MG63 (cell line): ENCODE data around the gene NCAPD2. TPM values are rescaled to one million over a fixed set of nuclear protein-coding genes. Genes with fewer than 3 reads are reported as not detected.
"Not testable (repeated sequence)": the region's sequence is repeated elsewhere in the genome, so short reads cannot be mapped to it uniquely, and the experiment has no call there.

ENCODE experiments used
- DNase-seq: peaks from one replicate; pipeline ENCODE4 v3.0.0-alpha.2; 2020
- H3K27me3 ChIP-seq: fragments of 250-450 bp; sonication (Bioruptor Pico); 2 replicates; pipeline ENCODE4 v1.5.1; 2020; ENCODE audit warnings: mild to moderate bottlenecking, moderate library complexity
- H3K36me3 ChIP-seq: fragments of 250-450 bp; sonication (Bioruptor Pico); 2 replicates; pipeline ENCODE4 v1.5.1; 2020; ENCODE audit warnings: mild to moderate bottlenecking, moderate library complexity
- H3K4me3 ChIP-seq: fragments of 250-450 bp; sonication (Bioruptor Pico); 2 replicates; pipeline ENCODE4 v1.5.1; 2020; ENCODE audit warnings: mild to moderate bottlenecking, moderate library complexity
- H3K9me3 ChIP-seq: fragments of 250-450 bp; sonication (Bioruptor Pico); 2 replicates; pipeline ENCODE4 v1.5.1; 2020; ENCODE audit warnings: mild to moderate bottlenecking, moderate library complexity
- total RNA-seq: library from RNA; depleted of rRNA; stranded (reverse); fragments of >200 nt; shearing (Covaris generic); gene quantifications from 2 replicates; pipeline ENCODE4 v1.2.3, GENCODE V29; 2014; ENCODE audit warnings: low replicate concordance

Gene NCAPD2
- total RNA-seq, 1 experiment from 2014 or later = 95.9 TPM

DNA sequence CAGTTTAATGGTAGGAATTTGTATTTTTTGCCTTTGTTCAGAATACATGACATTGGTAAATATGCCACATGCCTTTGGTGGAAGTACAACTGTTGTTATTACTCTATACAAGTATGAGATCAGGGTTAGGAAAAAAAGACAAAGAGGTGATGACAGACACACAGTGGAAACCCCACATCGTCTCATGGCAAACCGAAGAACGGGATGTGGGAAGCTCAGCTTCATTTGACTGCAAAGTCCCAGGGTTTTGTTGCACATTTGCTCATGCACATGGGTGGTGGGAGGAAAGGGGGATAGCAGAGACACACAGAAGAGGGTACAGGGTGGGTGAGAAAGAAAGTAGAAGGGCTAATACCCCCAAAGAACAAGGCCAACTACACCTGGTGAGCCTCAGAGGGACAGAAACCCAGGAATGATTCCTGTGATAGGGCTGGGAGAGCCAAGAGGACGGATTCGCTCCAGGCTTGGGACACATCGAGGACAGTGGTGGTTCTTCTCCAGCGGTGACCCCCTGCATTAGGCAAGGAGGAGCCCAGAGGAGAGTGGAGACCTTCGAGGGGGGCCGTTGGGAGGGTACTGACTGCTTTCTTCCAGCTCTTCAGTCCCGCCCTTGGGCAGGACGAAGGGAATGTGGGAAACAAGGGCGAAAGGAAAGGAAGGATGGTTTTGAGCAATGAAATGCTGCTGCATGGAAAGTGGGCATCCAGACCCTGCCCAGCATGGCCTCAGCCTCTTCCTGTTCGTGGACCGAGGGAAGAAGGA is 31.5 kb upstream of the NCAPD2 start:
- H3K9me3 ChIP-seq = no peaks in the 10 kb centered on the region
- H3K27me3 ChIP-seq = no peaks in the 10 kb centered on the region
- peaks cover 28% of the 10 kb centered on the region for H3K36me3 ChIP-seq
- no peak for DNase-seq
- H3K4me3 ChIP-seq = no peak overlapping the region

- peaks cover 30% of the 10 kb centered on the region for H3K36me3 ChIP-seq
- H3K9me3 ChIP-seq = no peaks in the 10 kb centered on the region
- no peak for DNase-seq
- H3K27me3 ChIP-seq = no peaks in the 10 kb centered on the region
- no peak overlapping the region for H3K4me3 ChIP-seq
These were observed 30.7 kb upstream of the NCAPD2 start for GRCh38 chr12:6463216-6463615.

GRCh38 chr12:6463858-6464257 is 30.0 kb upstream of the NCAPD2 start:
- H3K27me3 ChIP-seq = no peaks in the 10 kb centered on the region

GRCh38 chr12:6464531-6464930 is 29.4 kb upstream of the NCAPD2 start:
- Histone ChIP-seq H3K4me3 (no peak overlapping the region), H3K9me3 (no peaks in the 10 kb centered on the region; the same call in 1 of the 2 replicates), H3K36me3 (peaks cover 30% of the 10 kb centered on the region), H3K27me3 (no peaks in the 10 kb centered on the region)
- DNase-seq = no peak

More at GRCh38 chr12:6463858-6464257, 30.0 kb upstream of the NCAPD2 start:
- DNase-seq = no peak
- H3K36me3 ChIP-seq = peaks cover 30% of the 10 kb centered on the region
- no peak overlapping the region for H3K4me3 ChIP-seq
- H3K9me3 ChIP-seq = no peaks in the 10 kb centered on the region; the same call in 1 of the 2 replicates

- H3K36me3 ChIP-seq = peaks cover 25% of the 10 kb centered on the region
- no peaks in the 10 kb centered on the region; the same call in 1 of the 2 replicates for H3K9me3 ChIP-seq
- DNase-seq = no peak
These were observed 28.3 kb upstream of the NCAPD2 start for GRCh38 chr12:6465467-6466183.

DNA sequence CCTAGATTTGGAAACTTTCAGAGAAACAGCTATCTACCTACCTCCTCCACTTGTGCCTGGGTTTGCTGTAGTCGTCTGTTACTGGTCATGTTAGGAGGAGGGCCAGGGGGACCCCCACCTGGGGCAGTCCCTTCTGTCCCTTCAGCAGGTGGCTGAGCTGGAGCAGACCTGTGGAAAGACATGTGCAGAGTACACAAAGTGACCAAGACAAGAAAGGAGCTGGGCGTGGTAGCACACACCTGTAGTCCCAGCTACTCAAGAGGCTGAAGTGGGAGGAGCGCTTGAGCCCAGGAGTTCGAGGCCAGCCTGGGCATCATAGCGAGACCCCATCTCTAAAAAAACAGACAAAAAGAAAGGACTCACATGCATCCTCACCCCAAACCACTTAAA is 27.7 kb upstream of the NCAPD2 start:
- no peak overlapping the region for H3K4me3 ChIP-seq
- DNase-seq = no peak
- peaks cover 25% of the 10 kb centered on the region for H3K36me3 ChIP-seq
- no peaks in the 10 kb centered on the region; the same call in 1 of the 2 replicates for H3K9me3 ChIP-seq
- H3K27me3 ChIP-seq = no peaks in the 10 kb centered on the region

More at GRCh38 chr12:6465467-6466183, 28.3 kb upstream of the NCAPD2 start:
- no peaks in the 10 kb centered on the region for H3K27me3 ChIP-seq
- no peak overlapping the region for H3K4me3 ChIP-seq

DNA sequence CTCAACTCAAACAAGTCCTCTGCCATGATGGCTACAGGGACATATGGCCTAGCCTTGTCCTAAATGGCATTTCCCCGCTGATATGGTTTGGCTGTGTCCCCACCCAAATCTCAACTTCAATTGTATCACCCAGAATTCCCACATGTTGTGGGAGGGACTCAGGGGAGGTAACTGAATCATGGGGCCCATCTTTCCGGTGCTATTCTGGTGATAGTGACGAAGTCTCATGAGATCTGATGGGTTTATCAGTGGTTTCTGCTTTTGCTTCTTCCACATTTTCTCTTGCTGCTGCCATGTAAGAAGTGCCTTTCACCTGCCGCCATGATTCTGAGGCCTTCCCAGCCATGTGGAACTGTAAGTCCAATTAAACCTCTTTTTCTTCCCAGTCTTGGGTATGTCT is 27.2 kb upstream of the NCAPD2 start:
- not testable (repeated sequence) for H3K27me3 ChIP-seq, DNase-seq, H3K4me3 ChIP-seq, H3K9me3 ChIP-seq
- H3K36me3 ChIP-seq = peaks cover 21% of the 10 kb centered on the region

GRCh38 chr12:6467571-6468282 is 26.2 kb upstream of the NCAPD2 start:
- not testable (repeated sequence) for H3K27me3 ChIP-seq, DNase-seq, H3K4me3 ChIP-seq, H3K9me3 ChIP-seq
- peaks cover 21% of the 10 kb centered on the region for H3K36me3 ChIP-seq

GRCh38 chr12:6468283-6468575 is 25.7 kb upstream of the NCAPD2 start:
- H3K4me3 ChIP-seq = no peak overlapping the region
- no peaks in the 10 kb centered on the region; the same call in 1 of the 2 replicates for H3K9me3 ChIP-seq
- H3K36me3 ChIP-seq = peaks cover 21% of the 10 kb centered on the region
- no peaks in the 10 kb centered on the region for H3K27me3 ChIP-seq
- DNase-seq = peak; percentile 37

GRCh38 chr12:6469092-6469491 is 24.8 kb upstream of the NCAPD2 start:
- Histone ChIP-seq H3K27me3 (no peaks in the 10 kb centered on the region), H3K36me3 (peaks cover 19% of the 10 kb centered on the region), H3K9me3 (no peaks in the 10 kb centered on the region; the same call in 1 of the 2 replicates), H3K4me3 (peak overlapping the region; percentile 85)
- DNase-seq = no peak

DNA sequence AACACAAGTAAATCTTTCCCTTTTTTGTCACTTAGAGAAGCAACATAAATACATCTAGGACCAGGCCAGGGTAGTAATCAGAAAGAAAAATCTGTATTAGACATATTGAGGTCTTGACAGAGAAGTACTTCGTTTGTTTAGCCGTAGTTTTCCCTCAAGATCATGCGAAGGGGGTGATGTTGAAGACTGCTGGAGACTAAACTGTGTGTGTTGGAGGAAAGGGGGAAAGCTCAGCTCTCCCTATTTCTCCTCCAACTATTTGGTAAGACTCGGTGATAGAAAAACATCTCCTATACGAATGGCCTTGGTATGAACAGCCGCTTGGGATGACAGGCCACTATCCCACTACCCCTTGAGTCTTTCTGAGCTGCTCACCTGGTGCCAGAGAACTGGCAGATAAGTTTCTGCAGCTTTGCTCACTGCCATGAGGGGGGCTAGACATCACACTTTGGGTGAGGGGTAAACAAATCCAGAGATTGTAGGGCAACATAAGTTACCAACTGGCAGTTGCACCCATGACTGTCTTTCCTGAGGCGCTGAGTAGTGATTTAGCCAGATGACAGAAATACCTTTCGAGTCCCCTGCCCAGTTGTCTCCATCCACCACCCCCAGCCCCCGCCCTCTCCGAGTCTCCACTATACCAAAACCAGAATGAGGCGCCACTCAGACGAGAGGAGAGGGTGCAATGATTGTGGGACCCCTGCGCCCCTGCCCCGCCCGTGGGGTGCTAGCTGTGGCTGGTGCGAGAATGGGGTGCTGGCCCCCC is 24.1 kb upstream of the NCAPD2 start:
- peaks cover 12% of the 10 kb centered on the region for H3K36me3 ChIP-seq
- no peaks in the 10 kb centered on the region for H3K27me3 ChIP-seq
- DNase-seq = no peak
- H3K9me3 ChIP-seq = no peaks in the 10 kb centered on the region; the same call in 1 of the 2 replicates
- H3K4me3 ChIP-seq = peak overlapping the region; percentile 85

DNA sequence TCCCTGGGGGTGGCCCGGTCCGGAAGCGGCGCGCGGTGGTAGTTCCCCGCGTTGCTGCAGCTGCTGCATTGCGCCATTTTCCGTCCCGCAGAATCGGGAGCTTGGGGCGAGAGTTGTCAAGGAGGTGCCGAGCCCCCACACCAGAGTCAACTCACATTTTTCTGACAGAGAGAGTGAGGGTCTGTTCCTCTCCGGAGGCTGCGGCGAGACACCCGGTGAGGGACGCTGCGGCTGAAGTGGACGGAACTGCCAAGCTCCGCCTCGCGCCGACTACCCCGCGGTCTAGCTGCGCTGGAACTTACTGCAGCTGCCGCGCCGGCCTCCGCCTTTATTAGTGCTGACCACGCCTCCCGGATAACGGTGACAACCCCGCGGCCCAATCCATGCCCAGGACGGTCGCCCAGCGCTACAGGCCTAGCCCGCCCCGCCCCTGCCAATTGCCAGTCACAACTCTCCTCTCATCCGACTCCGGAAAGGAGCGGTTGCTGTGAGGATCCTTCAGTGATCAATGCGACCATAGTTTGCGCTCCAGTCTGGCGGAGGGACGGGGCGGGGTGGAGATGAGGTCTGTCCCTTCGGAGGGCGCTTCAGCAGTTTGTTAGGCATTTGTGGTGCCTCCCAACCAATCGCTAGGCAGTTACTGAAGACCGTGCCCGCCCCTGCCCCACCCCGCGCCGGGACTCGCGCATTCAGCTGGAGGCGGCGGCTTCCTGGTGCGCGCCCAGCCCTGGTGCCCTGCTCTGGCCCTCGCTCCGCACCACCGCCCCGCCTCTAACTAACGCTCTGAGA is 23.3 kb upstream of the NCAPD2 start, which contains the start of gene VAMP1:
Gene VAMP1 (minus strand): TSS at position 303 of the 789 bp plus-strand sequence. CDS start 146 bp downstream, at position 157.
- peak; percentile 99 for DNase-seq
- H3K9me3 ChIP-seq = no peaks in the 10 kb centered on the region; the same call in 1 of the 2 replicates
- no peaks in the 10 kb centered on the region for H3K27me3 ChIP-seq
- H3K36me3 ChIP-seq = peaks cover 9% of the 10 kb centered on the region
- H3K4me3 ChIP-seq = peak within 1 kb of the TSS; percentile 85

GRCh38 chr12:6471989-6472360 is 21.9 kb upstream of the NCAPD2 start:
- H3K27me3 ChIP-seq = no peaks in the 10 kb centered on the region
- peaks cover 2% of the 10 kb centered on the region; the same call in 1 of the 2 replicates for H3K36me3 ChIP-seq
- H3K4me3 ChIP-seq = no peak overlapping the region
- DNase-seq = peak; percentile 58
- H3K9me3 ChIP-seq = no peaks in the 10 kb centered on the region; the same call in 1 of the 2 replicates

DNA sequence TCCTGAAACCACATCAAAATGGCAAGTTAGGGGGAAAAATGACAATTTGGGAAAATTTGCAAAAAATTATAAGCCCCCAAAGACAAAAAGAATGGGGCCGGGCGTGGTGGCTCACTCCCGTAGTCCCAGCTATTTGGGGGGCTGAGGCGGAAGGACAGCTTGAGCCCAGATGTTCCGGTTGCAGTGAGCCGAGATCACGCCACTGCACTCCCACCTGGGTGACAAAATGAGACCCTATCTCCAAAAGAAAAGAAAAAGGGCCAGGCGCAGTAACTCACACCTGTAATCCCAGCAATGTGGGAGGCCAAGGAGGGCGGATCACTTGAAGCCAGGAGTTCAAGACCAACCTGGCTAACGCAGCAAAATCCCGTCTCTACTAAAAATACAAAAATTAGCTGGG is 21.4 kb upstream of the NCAPD2 start:
- no peak for DNase-seq
- Histone ChIP-seq H3K36me3 (peaks cover 2% of the 10 kb centered on the region; the same call in 1 of the 2 replicates), H3K4me3 (no peak overlapping the region), H3K9me3 (no peaks in the 10 kb centered on the region; the same call in 1 of the 2 replicates), H3K27me3 (no peaks in the 10 kb centered on the region)

GRCh38 chr12:6475233-6475975 is 18.5 kb upstream of the NCAPD2 start:
- not testable (repeated sequence) for DNase-seq, H3K36me3 ChIP-seq, H3K27me3 ChIP-seq, H3K4me3 ChIP-seq, H3K9me3 ChIP-seq
